GM23338 (cell line): Measurements from ENCODE around the gene ADGRB3. TPM values are rescaled to one million over a fixed set of nuclear protein-coding genes. Genes with fewer than 3 reads are reported as not detected.

Experiments
- ATAC-seq: fragments of 200-7000 bp; cut with Tn5 transposase; 3 replicates; pipeline ENCODE4 v1.9.1; 2020
- DNase-seq: peaks from one replicate; pipeline ENCODE4 v3.0.0-alpha.2; 2015; ENCODE audit warnings: low spot score
- H2AFZ ChIP-seq: fragments of 200-600 bp; sonication (generic); 2 replicates; pipeline ENCODE4 v1.8.0; 2016; ENCODE audit warnings: antibody characterized with exemption, mild to moderate bottlenecking, moderate library complexity
- H3F3A ChIP-seq: fragments of 200-600 bp; sonication (generic); replicated peaks from 2 replicates; pipeline ENCODE4 v1.8.0; 2017; ENCODE audit warnings: antibody characterized with exemption, mixed run types, low read depth
- H3K27ac ChIP-seq: fragments of 200-600 bp; sonication (generic); 2 replicates; pipeline ENCODE4 v1.6.1; 2016; ENCODE audit warnings: low read depth
- H3K27me3 ChIP-seq: fragments of 200-600 bp; sonication (generic); 2 replicates; pipeline ENCODE4 v1.8.0; 2016; ENCODE audit warnings: mild to moderate bottlenecking, mixed run types, moderate library complexity; ENCODE audit not compliant: insufficient read depth
- H3K36me3 ChIP-seq: fragments of 200-600 bp; sonication (generic); 2 replicates; pipeline ENCODE4 v1.8.0; 2016; ENCODE audit warnings: mild to moderate bottlenecking; ENCODE audit not compliant: insufficient read depth
- H3K4me1 ChIP-seq: fragments of 200-600 bp; sonication (generic); 2 replicates; pipeline ENCODE4 v1.8.0; 2016; ENCODE audit warnings: mild to moderate bottlenecking, moderate library complexity; ENCODE audit not compliant: insufficient read depth
- H3K4me2 ChIP-seq: fragments of 200-600 bp; sonication (generic); 2 replicates; pipeline ENCODE4 v1.7.1; 2017; ENCODE audit warnings: mixed run types
- H3K4me3 ChIP-seq: fragments of 200-600 bp; sonication (generic); 2 replicates; pipeline ENCODE4 v1.6.1; 2016; ENCODE audit warnings: mixed run types
- H3K79me2 ChIP-seq: fragments of 200-600 bp; sonication (generic); replicated peaks from 2 replicates; pipeline ENCODE4 v1.8.0; 2017; ENCODE audit warnings: mild to moderate bottlenecking; ENCODE audit not compliant: insufficient read depth
- H3K9me2 ChIP-seq: fragments of 200-600 bp; sonication (generic); 2 replicates; pipeline ENCODE4 v1.8.0; 2017; ENCODE audit not compliant: insufficient read depth
- H4K20me1 ChIP-seq: fragments of 200-600 bp; sonication (generic); replicated peaks from 2 replicates; pipeline ENCODE4 v1.8.0; 2017; ENCODE audit warnings: mild to moderate bottlenecking; ENCODE audit not compliant: insufficient read depth
- H3K27ac Mint-ChIP-seq: 2 replicates; pipeline ENCODE4 v1.8.0; 2020; ENCODE audit warnings: inconsistent platforms, mild to moderate bottlenecking, moderate library complexity, mixed read lengths
- H3K27me3 Mint-ChIP-seq: 3 replicates; pipeline ENCODE4 v1.8.0; 2022; ENCODE audit warnings: low read depth, mild to moderate bottlenecking, moderate library complexity, mixed read lengths, inconsistent platforms; ENCODE audit not compliant: insufficient read depth, poor library complexity
- H3K36me3 Mint-ChIP-seq: 3 replicates; pipeline ENCODE4 v1.8.0; 2021; ENCODE audit warnings: low read depth, mild to moderate bottlenecking, inconsistent platforms, moderate library complexity, mixed read lengths
- H3K4me1 Mint-ChIP-seq: 3 replicates; pipeline ENCODE4 v1.8.0; 2020; ENCODE audit warnings: mild to moderate bottlenecking, inconsistent platforms, mixed read lengths
- H3K4me3 Mint-ChIP-seq: 3 replicates; pipeline ENCODE4 v1.8.0; 2021; ENCODE audit warnings: moderate library complexity, mild to moderate bottlenecking, inconsistent platforms, mixed read lengths
- H3K9me3 Mint-ChIP-seq: 3 replicates; pipeline ENCODE4 v1.8.0; 2020; ENCODE audit warnings: moderate library complexity, mild to moderate bottlenecking, inconsistent platforms, mixed read lengths
- CTCF ChIP-seq, 2 experiments: fragments of 200-600 bp in 1 of 2; sonication (generic) in 1 of 2; conservative IDR thresholded peaks; 2 replicates each; pipeline versions ENCODE4 v1.5.1 to v1.6.1; 2016 to 2017; ENCODE audit warnings: antibody characterized with exemption in 2 of 2, low read depth in 2 of 2, mild to moderate bottlenecking in 2 of 2, moderate library complexity in 1 of 2
- ETS1 ChIP-seq: IDR thresholded peaks from 2 replicates; pipeline ENCODE4 v1.6.1; 2016; ENCODE audit warnings: antibody characterized with exemption
- EZH2 ChIP-seq: fragments of 200-600 bp; sonication (generic); IDR thresholded peaks from one replicate; pipeline ENCODE4 v1.8.0; 2017; ENCODE audit warnings: antibody characterized with exemption, mild to moderate bottlenecking, low read depth; ENCODE audit not compliant: unreplicated experiment
- STAT1 ChIP-seq: IDR thresholded peaks from one replicate; pipeline ENCODE4 v1.6.1; 2016; ENCODE audit warnings: antibody characterized with exemption; ENCODE audit not compliant: unreplicated experiment
- ZNF114 ChIP-seq: fragments of 250-450 bp; sonication (Bioruptor Pico); IDR thresholded peaks from 2 replicates; pipeline ENCODE4 v1.5.0; 2020; ENCODE audit warnings: mild to moderate bottlenecking, moderate library complexity
- ZNF462 ChIP-seq: fragments of 250-450 bp; sonication (Bioruptor Pico); IDR thresholded peaks from 2 replicates; pipeline ENCODE4 v1.5.0; 2020; ENCODE audit warnings: mild to moderate bottlenecking, moderate library complexity
- polyA plus RNA-seq: library from polyadenylated mRNA; unstranded; fragments of >200 nt; fragmentation: Nextera tagmentation; extraction: Ambion mirVana; gene quantifications from 2 replicates; pipeline ENCODE4 v1.2.1, GENCODE V29; 2016
- total RNA-seq: library from RNA; depleted of rRNA; stranded (reverse); fragments of >200 nt; shearing (Covaris generic); gene quantifications from 2 replicates; pipeline ENCODE4 v1.2.3, GENCODE V29; 2014

ADGRB3 gene
- total and polyA plus RNA-seq, 2 experiments from 2014 or later = 0.92 to 4.0 TPM

DNA sequence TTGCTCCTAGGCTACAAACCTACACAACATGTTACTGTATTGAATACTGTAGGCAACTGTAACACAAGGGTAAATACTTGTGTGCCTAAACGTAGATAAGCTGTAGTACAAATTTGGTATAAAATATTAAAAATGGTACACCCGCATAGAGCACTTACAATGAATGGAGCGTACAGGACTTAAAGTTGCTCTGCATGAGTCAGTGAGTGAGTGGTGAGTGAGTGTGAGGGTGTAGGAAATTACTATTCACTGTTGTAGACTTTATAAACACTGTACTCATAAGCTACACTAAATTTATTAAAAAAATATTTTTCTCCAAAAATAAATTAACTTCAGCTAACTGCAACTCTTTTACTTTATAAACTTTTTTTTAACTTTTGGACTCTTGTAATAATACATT is 391.6 kb downstream of the ADGRB3 start (continued):
- TF ChIP-seq ZNF462 (CRISPR knock-in tag) = no peak

GRCh38 chr6:69027861-69028260 is 392.8 kb downstream of the ADGRB3 start:
- Mint-ChIP-seq H3K4me3 (no peak overlapping the region), H3K27me3 (no peaks in the 10 kb centered on the region), H3K9me3 (no peaks in the 10 kb centered on the region), H3K27ac (no peak overlapping the region), H3K36me3 (no peaks in the 10 kb centered on the region), H3K4me1 (peaks cover 4% of the 10 kb centered on the region; the same call in 2 of the 3 replicates)
- Histone ChIP-seq H3K4me3 (no peak overlapping the region), H3K36me3 (no peaks in the 10 kb centered on the region), H3K4me1 (no peaks in the 10 kb centered on the region), H3K27ac (no peak overlapping the region), H4K20me1 (no peaks in the 10 kb centered on the region), H3F3A (no peaks in the 10 kb centered on the region), H2AFZ (no peak overlapping the region), H3K27me3 (no peaks in the 10 kb centered on the region), H3K4me2 (no peak overlapping the region), H3K9me2 (0 out of 2 replicates have a peak, but pooled peaks cover 3% of the 10 kb centered on the region), H3K79me2 (no peaks in the 10 kb centered on the region)
- no peak for ATAC-seq
- DNase-seq = no peak
- TF ChIP-seq CTCF (conservative IDR thresholded peaks at IDR 0.05; ENCODE audit: low read depth in 2 of 2) (no peak), STAT1 (no peak), ZNF114 (CRISPR knock-in tag) (no peak), EZH2 (no peak), ETS1 (no peak)
